A549 (cell line): Measurements from ENCODE around the gene SLIT3. TPM values are rescaled to one million over a fixed set of nuclear protein-coding genes. Genes with fewer than 3 reads are reported as not detected.

Source experiments
- ATAC-seq, 2 experiments: fragments of 200-7000 bp in 1 of 2; fragments of >200 bp in 1 of 2; cut with Nextera tagmentation in 1 of 2; cut with Tn5 transposase in 1 of 2; 3 replicates each; pipeline versions ENCODE4 v1.8.0 to v1.9.1; 2018 to 2020; ENCODE audit warnings: mild to moderate bottlenecking in 1 of 2, moderate library complexity in 1 of 2
- CTCF ChIA-PET: fragments of 300-600 bp; sonication (Branson Sonifier 250); formaldehyde crosslinking; extraction: SDS; loops from one replicate; lab custom pipeline; 2021; ENCODE audit warnings: antibody characterized with exemption, inconsistent platforms; lab: Yijun Ruan, JAX
- POLR2A ChIA-PET: fragments of 350-600 bp; formaldehyde crosslinking; extraction: SDS; loops from one replicate; lab custom pipeline; 2021; ENCODE audit warnings: antibody characterized with exemption, inconsistent platforms; lab: Yijun Ruan, JAX
- DNase-seq, 2 experiments: peaks; one replicate each; pipeline versions ENCODE4 v3.0.0 to v3.0.0-alpha.2; 2011 to 2016; ENCODE audit warnings: low read depth in 1 of 2, low spot score in 1 of 2
- FAIRE-seq: peaks from 2 replicates; lab custom pipeline; 2011; peaks lifted over from hg19 to GRCh38; lab: Jason Lieb, UNC
- H3K27ac ChIP-seq, 2 experiments: fragments of >200 bp; sonication (Bioruptor Twin); formaldehyde crosslinking; 3 replicates each; pipeline ENCODE4 v1.5.1; 2016 to 2017
- H3K4me1 ChIP-seq: fragments of >200 bp; sonication (Bioruptor Twin); formaldehyde crosslinking; 3 replicates; pipeline ENCODE4 v1.6.1; 2016
- H3K4me2 ChIP-seq: fragments of >200 bp; sonication (Bioruptor Twin); formaldehyde crosslinking; 3 replicates; pipeline ENCODE4 v1.6.1; 2016
- H3K4me3 ChIP-seq: fragments of >200 bp; sonication (Bioruptor Twin); formaldehyde crosslinking; 3 replicates; pipeline ENCODE4 v1.5.1; 2016
- H3K9me3 ChIP-seq: fragments of >200 bp; sonication (Bioruptor Twin); formaldehyde crosslinking; 3 replicates; pipeline ENCODE4 v1.6.1; 2016
- BHLHE40 ChIP-seq: IDR thresholded peaks from 2 replicates; pipeline ENCODE4 v1.6.1; 2012; ENCODE audit warnings: low read depth, low read length, inconsistent platforms
- CHD2 ChIP-seq: fragments of 150-350 bp; IDR thresholded peaks from 2 replicates; pipeline ENCODE4 v1.6.1; 2014; ENCODE audit warnings: low read length; ENCODE audit not compliant: partially characterized antibody
- CTCF ChIP-seq: fragments of >200 bp; sonication (Bioruptor Twin); formaldehyde crosslinking; IDR thresholded peaks from 3 replicates; pipeline ENCODE4 v1.5.1; 2016
- EHF ChIP-seq: fragments of 250-450 bp; sonication (Bioruptor Pico); IDR thresholded peaks from 2 replicates; pipeline ENCODE4 v1.5.0; 2020; ENCODE audit warnings: mild to moderate bottlenecking
- EHMT2 ChIP-seq: fragments of 200-600 bp; sonication (generic); IDR thresholded peaks from 2 replicates; pipeline ENCODE4 v1.6.1; 2016; ENCODE audit warnings: antibody characterized with exemption, low read depth, mild to moderate bottlenecking, moderate library complexity
- FOSB ChIP-seq: fragments of 250-450 bp; sonication (Bioruptor Pico); IDR thresholded peaks from 2 replicates; pipeline ENCODE4 v1.5.0; 2020; ENCODE audit warnings: mild to moderate bottlenecking, moderate library complexity
- FOSL2 ChIP-seq, 2 experiments: fragments of 450-650 bp in 1 of 2; fragments of >200 bp in 1 of 2; sonication (Bioruptor Twin) in 1 of 2; formaldehyde crosslinking; IDR thresholded peaks; 2 replicates each; pipeline versions ENCODE4 v1.5.0 to v1.6.1; 2016 to 2020; ENCODE audit warnings: mild to moderate bottlenecking in 1 of 2, moderate library complexity in 1 of 2
- HMGXB4 ChIP-seq: fragments of 250-450 bp; sonication (Bioruptor Pico); IDR thresholded peaks from 2 replicates; pipeline ENCODE4 v1.5.0; 2021; ENCODE audit warnings: mild to moderate bottlenecking, moderate library complexity, borderline replicate concordance
- KDM5A ChIP-seq: fragments of 200-600 bp; sonication (generic); IDR thresholded peaks from 2 replicates; pipeline ENCODE4 v1.6.1; 2016; ENCODE audit warnings: antibody characterized with exemption, mild to moderate bottlenecking
- MAX ChIP-seq: IDR thresholded peaks from 2 replicates; pipeline ENCODE4 v1.6.1; 2012
- NFE2L2 ChIP-seq: fragments of 150-350 bp; conservative IDR thresholded peaks from 2 replicates; pipeline ENCODE4 v1.6.1; 2014; ENCODE audit warnings: low read length
- NPAS2 ChIP-seq: fragments of 250-450 bp; sonication (Bioruptor Pico); IDR thresholded peaks from 2 replicates; pipeline ENCODE4 v1.8.0; 2022; ENCODE audit warnings: mild to moderate bottlenecking, moderate library complexity, borderline replicate concordance
- POLR2AphosphoS2 ChIP-seq: conservative IDR thresholded peaks from 2 replicates; pipeline ENCODE4 v1.6.1; 2012; ENCODE audit warnings: low read length, improper control_type of control experiment, inconsistent platforms
- RAD21 ChIP-seq, 2 experiments: fragments of >200 bp in 1 of 2; sonication (Bioruptor Twin) in 1 of 2; formaldehyde crosslinking in 1 of 2; IDR thresholded peaks in 1 of 2; conservative IDR thresholded peaks in 1 of 2; 2 replicates in 1 of 2; 3 replicates in 1 of 2; pipeline ENCODE4 v1.6.1; 2012 to 2018; ENCODE audit warnings: inconsistent platforms in 1 of 2
- RNF2 ChIP-seq: fragments of 200-600 bp; sonication (generic); IDR thresholded peaks from 2 replicates; pipeline ENCODE4 v1.6.1; 2016; ENCODE audit warnings: low read depth, mild to moderate bottlenecking, antibody characterized with exemption, moderate library complexity, borderline replicate concordance
- SMC3 ChIP-seq: fragments of >200 bp; sonication (Bioruptor Twin); formaldehyde crosslinking; IDR thresholded peaks from 3 replicates; pipeline ENCODE4 v1.6.1; 2018; ENCODE audit warnings: inconsistent platforms
- SREBF2 ChIP-seq: fragments of 450-650 bp; IDR thresholded peaks from 2 replicates; pipeline ENCODE4 v1.6.1; 2014; ENCODE audit warnings: mild to moderate bottlenecking, moderate library complexity
- TFCP2L1 ChIP-seq: fragments of 250-450 bp; sonication (Bioruptor Pico); IDR thresholded peaks from 2 replicates; pipeline ENCODE4 v1.5.0; 2021; ENCODE audit warnings: mild to moderate bottlenecking
- WGBS: methylation state at CpG from one replicate; pipeline ENCODE4 v1.1.6; 2017; ENCODE audit errors: missing lambda C conversion rate; 5-methylcytosine and 5-hydroxymethylcytosine counted together
- polyA plus RNA-seq, 4 experiments: library from polyadenylated mRNA; depleted of rRNA in 3 of 4; stranded (reverse); fragments of >200 nt; fragmentation: RNase III in 1 of 4; extraction: RNeasy Plus Mini Kit Qiagen cat#74134 plus additional on column Dnase treatment in 1 of 4; gene quantifications; 2 replicates in 3 of 4; 3 replicates in 1 of 4; pipeline ENCODE4 v1.2.3, GENCODE V29; 2011 to 2017
- TF ChIP-seq, protein P1 (sequence below): fragments of 200-600 bp; sonication (generic); IDR thresholded peaks from 2 replicates; pipeline ENCODE4 v1.6.1; 2016; ENCODE audit warnings: antibody characterized with exemption, mild to moderate bottlenecking, moderate library complexity
- TF ChIP-seq, protein P2 (sequence below): fragments of >200 bp; sonication (Bioruptor Twin); formaldehyde crosslinking; IDR thresholded peaks from 2 replicates; pipeline ENCODE4 v1.6.1; 2016

The SLIT3 gene
- polyA plus RNA-seq, 2 of the 4 experiments (the other 2 are of a cell fraction) = 12.7 to 22.9 TPM

DNA sequence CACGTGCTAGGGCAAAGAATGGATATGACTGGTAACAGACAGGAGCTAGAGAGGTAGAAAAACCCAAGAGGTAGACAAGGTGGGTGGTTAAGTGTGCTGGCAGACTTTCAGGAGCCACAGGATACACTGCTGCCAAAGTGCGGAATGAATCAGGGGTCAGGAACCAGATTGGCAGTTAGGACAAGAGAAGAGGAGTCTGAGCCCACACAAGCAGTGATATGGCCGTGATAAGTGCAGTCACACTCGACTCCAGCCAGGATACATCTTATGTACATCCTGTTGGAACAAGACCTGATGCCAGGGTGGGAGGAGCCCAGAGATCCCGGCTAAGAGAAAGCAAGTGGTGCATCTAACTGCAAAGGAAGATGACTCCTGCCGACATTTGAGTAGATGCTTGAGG is 10.0 kb downstream of the SLIT3 start:
- ATAC-seq (peak in 1 of 2 experiments; percentile 68; a peak in 3 of 6 replicates), FAIRE-seq (no peak), DNase-seq (peak in 1 of 2 experiments; percentile 23)
- no peak overlapping the region for H3K4me3 ChIP-seq
- H3K27ac ChIP-seq = peak overlapping the region in 1 of 2 experiments; percentile 40; a peak in 2 of 6 replicates
- CTCF ChIA-PET = interaction anchor here (3.9 kb wide), 1 partner anchor 12 kb away, joined by 23 read pairs; the partner anchor contains the start of gene SLIT3
- H3K4me1 ChIP-seq = peaks cover 22% of the 10 kb centered on the region; the same call in 1 of the 3 replicates
- H3K9me3 ChIP-seq = no peaks in the 10 kb centered on the region
- 45% methylated on average over 6 of the region's 6 CpGs for WGBS
- TF ChIP-seq KDM5A (no peak), MAX (no peak), POLR2AphosphoS2 (no peak), NFE2L2 (no peak), NPAS2 (no peak), EHMT2 (no peak), TFCP2L1 (CRISPR knock-in tag) (no peak), RAD21 (conservative IDR thresholded peaks at IDR 0.05 in 1 of 2, IDR thresholded peaks at IDR 0.05 in 1 of 2) (no peak), CHD2 (no peak), BHLHE40 (no peak), SMC3 (no peak), SREBF2 (no peak), EHF (CRISPR knock-in tag) (no peak), HMGXB4 (CRISPR knock-in tag) (no peak), CTCF (no peak), FOSB (CRISPR knock-in tag) (no peak), RNF2 (no peak), FOSL2 (IDR thresholded peaks at IDR 0.05) (no peak), FOSL2 (CRISPR knock-in tag; IDR thresholded peaks at IDR 0.05) (no peak)
- TF ChIP-seq, protein P1, sequence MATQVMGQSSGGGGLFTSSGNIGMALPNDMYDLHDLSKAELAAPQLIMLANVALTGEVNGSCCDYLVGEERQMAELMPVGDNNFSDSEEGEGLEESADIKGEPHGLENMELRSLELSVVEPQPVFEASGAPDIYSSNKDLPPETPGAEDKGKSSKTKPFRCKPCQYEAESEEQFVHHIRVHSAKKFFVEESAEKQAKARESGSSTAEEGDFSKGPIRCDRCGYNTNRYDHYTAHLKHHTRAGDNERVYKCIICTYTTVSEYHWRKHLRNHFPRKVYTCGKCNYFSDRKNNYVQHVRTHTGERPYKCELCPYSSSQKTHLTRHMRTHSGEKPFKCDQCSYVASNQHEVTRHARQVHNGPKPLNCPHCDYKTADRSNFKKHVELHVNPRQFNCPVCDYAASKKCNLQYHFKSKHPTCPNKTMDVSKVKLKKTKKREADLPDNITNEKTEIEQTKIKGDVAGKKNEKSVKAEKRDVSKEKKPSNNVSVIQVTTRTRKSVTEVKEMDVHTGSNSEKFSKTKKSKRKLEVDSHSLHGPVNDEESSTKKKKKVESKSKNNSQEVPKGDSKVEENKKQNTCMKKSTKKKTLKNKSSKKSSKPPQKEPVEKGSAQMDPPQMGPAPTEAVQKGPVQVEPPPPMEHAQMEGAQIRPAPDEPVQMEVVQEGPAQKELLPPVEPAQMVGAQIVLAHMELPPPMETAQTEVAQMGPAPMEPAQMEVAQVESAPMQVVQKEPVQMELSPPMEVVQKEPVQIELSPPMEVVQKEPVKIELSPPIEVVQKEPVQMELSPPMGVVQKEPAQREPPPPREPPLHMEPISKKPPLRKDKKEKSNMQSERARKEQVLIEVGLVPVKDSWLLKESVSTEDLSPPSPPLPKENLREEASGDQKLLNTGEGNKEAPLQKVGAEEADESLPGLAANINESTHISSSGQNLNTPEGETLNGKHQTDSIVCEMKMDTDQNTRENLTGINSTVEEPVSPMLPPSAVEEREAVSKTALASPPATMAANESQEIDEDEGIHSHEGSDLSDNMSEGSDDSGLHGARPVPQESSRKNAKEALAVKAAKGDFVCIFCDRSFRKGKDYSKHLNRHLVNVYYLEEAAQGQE = no peak
- TF ChIP-seq, protein P2, sequence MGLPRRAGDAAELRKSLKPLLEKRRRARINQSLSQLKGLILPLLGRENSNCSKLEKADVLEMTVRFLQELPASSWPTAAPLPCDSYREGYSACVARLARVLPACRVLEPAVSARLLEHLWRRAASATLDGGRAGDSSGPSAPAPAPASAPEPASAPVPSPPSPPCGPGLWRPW = no peak
- H3K4me2 ChIP-seq = no peak overlapping the region
- POLR2A ChIA-PET = no interaction called here
